Dermis blood vessel endothelial cell (primary cell): ENCODE measurements around the gene GGN. TPM values are rescaled to one million over a fixed set of nuclear protein-coding genes. Genes with fewer than 3 reads are reported as not detected.
"Not testable (repeated sequence)": the region's sequence is repeated elsewhere in the genome, so short reads cannot be mapped to it uniquely, and the experiment has no call there.

Experiments
- DNase-seq: peaks from one replicate; pipeline ENCODE4 v3.0.0; 2010
- total RNA-seq: library from RNA; depleted of rRNA; stranded (reverse); fragments of >200 nt; gene quantifications from 2 replicates; pipeline ENCODE4 v1.2.3, GENCODE V29; 2014

GGN gene
- total RNA-seq, 1 donor from 2014 or later: 0.34 TPM

DNA sequence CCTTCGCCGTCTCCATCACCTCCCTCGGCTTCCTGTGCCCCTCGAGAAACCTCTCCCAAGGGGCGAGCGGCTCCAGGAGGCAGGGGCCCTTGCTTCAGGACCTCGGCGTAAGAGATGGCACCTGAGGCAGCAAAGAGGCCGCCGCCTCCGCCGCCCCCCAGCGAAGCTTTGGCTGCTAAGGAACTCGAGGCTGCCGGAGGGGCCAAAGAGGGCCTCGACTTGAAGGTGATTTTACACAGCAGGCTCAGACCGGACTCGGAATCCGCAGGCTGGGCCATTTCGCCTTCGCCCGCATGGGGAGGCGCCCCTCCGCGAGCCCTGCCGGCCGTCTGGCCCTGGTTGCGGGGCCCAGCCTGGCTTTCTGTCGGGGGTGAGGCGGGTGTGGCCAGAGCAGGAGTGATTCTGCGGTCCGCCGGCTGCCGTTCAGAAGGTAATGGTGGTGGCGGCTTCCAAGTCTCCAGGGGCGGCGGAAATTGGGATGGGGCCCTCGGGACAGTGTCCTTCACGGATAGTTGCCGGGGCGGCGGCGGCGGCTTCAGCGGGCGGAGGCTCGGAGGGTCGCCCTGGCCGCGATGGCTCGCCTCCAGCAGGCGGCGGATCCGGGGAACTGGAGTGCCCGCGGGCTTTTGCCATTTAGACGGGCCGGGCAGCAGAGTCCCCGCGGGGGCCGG is 1.4 kb downstream of the GGN start:
- DNase-seq: no peak

DNA sequence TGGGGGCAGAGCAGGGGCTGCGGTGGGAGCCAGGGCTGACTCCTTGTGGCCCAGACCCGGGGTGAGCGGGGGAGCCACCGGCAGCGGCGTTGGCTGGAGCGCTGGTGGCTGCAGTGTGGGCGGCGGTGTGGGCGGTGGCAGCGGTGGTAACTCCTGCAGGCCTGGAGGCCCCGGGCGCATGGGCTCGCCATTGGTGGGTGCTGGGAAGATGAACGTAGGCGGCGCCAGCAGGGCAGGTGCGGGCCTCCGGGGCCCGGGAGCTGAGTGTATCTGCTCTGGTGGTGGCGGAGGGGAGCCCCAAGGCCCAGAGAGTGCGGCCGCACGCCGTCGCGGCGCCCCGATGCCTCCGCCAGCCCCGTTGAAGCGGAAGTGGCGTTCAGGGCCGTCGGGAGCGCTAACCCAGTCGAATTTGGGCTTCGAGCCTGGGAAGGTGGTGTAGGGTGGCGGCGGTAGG is 2.0 kb downstream of the GGN start:
- no peak for DNase-seq

DNA sequence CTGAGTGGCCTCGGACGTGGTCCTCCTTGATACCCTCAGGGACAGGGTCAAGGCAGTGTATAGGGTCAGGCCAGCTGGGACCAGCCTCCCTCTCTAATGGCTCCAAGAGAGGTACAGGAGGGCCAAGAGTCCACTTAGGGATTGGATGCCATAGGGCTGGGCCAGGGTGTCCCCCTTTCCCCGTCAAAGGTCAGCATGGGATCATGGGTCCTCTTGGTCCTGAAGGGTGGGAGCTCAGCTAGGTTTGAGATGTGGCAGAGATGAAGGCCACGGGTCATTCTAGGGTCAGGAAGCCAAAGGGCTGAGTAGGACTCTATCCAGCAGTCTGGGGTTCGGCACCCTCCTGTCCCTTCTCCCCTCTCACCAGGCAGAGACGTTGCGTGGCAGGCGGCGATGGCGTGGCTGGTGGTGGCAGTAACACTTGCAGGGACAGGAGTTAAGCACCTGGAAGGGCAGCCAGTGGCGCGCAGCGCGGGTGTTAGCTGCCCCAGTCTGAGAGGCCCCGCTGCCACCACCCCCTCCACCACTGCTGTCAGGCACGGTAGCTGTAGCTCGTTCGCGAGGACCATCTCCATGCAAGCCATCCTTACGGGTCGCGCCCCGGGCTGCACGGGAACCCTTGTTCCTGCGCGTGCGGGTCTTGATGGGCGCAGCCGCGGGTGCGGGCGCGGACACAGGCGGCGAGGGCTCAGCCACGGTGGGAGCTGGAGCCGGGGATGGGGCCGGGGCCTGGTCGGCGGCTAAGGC is 2.6 kb downstream of the GGN start:
- DNase-seq: no peak

DNA sequence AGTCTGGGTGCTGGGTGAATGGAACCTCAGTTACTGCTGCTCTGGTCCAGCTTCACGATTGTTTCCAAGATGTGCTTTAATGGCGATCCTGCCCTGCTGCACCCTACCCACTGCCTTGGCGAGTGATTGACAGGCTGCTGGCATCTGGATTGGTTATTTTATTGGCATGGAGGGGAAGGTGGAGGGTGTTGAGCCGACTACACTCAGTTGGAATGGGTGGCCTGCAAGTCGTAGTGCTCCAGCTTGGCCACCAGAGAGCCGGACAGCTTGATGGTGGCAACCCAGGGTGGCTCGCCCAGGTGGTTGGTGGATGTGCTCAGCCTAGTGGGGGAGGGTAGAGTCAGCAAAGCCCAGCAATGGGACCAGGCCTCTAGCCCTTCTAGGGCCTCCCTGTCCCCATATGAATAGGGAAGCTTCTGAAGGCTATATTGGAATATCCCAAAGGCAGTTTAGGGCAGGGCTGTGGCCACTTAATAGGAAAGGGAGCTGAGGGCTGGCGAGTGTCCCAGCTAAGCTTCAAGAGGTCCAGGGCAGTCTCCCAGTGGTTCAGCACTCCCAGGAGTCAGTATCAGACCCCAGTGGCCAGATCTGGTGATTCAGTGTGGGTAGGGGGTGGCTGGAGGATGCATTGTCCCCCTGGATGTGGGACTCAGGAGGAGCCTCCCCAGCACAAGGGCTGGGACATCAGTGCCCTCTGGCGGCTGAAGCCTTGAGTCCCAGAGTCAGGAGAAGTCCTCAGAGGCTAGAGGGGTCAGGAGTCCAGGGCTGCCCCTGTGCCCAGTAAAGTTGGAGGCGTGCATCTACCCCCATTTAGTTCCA is 3.4 kb downstream of the GGN start:
- DNase-seq: peak; percentile 56

DNA sequence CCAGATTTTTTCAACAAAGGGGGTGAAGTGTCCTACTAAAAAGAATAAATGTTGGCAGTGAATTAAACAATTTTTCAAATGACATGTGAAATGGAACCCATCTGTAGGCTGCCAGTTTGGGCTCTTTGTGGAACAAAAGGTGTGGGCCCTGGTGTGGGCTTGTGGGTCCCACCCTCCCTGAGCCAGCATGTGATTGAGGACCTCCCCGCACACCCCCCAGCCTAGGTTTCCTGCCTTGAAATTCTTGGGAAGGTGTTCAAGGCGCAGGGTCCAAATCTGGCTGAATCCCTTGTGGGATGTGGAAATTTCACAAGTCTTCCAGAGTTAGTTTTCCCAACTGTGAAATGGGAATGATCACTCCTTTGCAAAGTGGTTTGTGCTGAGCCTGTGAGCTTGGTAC is 4.1 kb downstream of the GGN start:
- DNase-seq: no peak

DNA sequence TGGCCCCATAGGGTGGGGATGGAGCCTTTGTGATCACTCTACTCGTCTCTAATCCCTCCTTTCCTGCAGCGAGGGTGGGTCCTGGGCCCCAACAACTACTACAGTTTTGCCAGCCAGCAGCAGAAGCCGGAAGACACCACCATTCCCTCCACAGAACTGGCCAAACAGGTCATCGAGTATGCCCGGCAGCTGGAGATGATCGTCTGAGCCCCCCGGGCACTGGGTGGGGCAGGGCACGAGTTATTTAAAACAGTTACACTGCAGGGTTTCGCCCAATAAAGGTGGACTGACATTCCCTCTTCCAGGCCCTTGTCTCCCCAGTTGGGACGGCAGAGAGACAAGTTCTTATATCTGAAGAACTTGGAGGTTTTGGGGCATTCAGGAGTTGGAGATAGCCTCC is 4.7 kb downstream of the GGN start:
- DNase-seq: no peak

DNA sequence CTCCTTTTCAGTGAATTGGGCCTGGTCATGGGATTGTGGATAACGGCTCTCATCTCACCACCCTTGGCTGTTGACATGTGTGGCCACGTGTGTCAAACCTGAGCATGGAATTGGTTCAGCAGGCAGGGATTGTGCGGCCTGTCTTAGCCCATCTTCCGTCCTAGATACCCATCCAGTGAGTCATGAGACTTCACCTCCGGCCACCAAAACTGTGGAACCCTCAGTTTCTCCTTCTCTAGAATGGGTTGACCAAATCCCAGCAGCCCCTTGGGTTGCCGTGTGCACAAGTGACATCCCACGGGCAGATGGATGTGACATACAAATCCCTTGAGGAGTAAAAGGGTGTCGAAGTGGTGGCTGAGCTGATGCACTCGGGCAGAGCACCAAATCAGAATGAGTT is 6.7 kb downstream of the GGN start:
- DNase-seq: no peak

DNA sequence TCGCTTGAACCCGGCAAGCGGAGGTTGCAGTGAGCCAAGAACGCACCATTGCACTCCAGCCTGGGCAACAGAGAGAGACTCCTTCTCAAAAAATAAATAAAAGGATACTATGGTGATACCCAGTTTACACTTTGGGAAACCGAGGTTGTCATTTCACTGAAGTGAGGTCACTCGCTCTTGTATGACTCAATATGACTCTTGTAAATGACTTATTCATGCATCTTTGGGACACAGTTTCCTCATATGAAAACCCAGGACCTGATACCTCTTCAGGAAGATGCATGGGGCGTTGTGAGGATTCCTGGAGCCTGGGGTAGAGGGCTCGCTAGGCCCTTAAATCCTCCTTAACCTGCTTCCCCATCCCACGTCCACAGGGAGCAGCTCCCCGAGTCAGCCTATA is 9.0 kb downstream of the GGN start:
- DNase-seq: no peak

DNA sequence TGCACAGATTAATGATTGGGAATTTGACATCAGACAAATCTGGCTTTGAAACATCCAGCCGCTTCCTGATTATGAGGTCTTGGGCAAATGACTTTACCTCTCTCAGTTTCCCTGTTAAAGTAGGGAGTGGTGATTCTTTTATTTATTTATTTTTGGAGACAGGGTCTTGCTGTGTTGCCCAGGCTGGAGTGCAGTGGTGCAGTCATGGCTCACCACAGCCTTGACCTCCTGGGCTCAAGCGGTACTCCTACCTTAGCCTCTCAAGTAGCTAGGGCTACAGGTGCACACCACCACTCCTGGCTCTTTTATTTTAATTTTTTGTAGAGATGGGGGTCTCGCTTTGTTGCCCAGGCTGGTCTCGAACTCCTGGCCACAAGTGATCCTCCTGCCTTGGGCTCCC is 10.8 kb downstream of the GGN start:
- no peak for DNase-seq

DNA sequence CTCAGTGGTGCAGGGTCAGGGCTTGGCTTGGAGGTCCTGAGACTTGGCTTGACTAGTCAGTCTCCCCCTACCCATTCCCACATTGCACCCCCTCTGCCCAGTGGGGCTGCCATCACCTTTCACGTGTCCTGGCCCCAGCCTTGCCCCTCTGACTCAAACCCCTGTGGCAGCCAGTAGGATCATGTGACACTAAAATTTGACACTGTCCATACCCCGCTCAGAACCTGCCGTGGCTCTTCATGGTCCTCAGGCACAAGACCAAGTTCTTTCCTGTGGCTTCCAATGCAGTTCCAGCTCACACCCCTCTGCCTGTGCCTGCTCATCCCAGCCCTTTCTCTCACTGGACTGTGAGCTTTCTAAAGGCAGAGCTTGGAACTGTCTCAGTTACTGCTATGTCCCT is 11.3 kb downstream of the GGN start:
- no peak for DNase-seq

DNA sequence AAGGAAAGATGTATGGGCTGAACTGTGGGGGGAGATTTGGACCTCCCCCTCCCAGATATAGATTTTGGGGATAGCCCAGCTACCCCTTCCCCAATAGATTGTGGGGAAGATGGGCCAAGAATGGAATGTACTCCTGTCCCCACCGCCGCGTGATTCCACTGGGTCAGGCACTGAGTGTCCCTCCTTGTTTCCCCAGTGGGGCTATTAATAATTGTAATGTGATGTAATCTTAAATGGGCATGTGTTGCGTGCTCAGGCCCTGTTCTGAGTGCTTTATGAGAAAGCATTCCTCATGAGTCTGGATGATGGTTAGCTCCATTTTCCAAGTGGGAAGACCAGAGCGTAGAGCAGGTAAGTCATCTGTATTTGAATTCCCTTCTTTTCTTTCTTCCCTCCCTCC is 12.1 kb downstream of the GGN start:
- no peak for DNase-seq

DNA sequence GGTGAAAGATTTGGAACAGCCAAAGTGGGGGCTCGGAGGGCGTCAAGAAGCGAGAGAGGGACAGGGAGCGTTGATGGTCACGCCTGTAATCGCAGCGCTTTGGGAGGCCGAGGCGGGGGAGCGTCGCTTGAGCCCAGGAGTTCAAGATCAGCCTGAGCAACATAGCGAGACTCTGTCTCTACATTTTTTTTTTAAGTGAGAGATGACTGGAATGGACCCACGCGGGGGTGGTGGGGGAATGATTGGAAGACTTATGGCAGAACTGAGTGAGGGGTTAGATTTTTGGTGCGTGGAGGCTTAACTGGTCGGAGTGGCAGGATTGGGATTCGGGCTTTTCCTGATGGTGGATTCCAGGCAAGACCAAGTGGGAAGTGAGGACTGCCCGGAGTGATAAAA is 12.7 kb downstream of the GGN start:
- no peak for DNase-seq

DNA sequence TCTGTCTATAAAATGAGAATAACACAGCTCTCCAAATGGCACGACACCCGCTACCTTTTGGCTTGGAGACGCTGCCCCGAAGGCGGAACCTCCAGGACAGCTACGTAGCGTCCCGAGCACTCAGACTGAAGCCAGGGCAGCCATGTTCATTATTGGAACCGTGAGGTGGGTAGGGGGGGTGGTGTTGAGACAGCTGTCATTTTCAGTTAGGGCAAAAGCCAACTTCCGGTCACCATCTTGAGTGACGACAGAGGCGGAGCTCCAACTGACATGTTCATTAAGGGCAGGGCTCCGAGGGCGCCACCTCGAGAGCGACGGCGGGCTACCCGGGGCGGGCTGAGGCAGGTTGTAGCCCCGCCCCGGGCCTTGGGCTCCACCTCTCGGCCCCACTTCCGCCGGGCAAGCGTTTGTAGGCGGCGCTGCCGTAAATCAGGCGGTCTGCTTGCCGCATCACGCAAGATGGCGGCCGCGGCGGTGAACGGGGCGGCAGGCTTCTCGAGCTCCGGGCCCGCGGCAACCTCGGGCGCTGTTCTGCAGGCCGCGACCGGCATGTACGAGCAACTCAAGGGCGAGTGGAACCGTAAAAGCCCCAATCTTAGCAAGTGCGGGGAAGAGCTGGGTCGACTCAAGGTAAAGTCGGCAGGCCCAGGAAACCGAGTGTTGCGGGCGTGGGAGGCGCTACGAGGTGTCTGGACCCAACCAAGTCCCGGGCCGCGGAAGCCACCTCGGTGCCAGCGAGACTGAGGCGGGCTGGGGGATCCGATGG is 13.3 kb downstream of the GGN start, which contains the start of gene PSMD8:
TSS of gene PSMD8 (plus strand) at position 240 of the 766 bp plus-strand sequence. CDS start at position 271, 31 bp downstream.
- DNase-seq: peak; percentile 99

DNA sequence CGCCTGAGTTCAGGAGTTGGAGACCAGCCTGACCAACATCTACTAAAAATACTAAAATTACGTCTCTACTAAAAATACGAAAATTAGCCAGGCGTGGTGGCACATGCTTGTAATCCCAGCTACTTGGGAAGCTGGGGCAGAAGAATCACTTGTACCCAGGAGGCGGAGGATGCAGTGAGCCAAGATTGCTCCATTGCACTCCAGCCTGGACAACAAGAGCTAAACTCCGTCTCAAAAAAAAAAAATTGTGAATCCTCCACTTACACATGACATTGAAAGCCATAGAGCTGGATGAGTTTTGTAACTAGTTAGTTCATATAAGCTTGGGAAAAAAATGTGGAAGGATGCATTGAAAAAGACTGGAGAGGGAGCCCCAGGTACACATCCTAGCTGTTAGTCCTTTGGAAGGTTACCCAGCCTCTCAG is 13.9 kb downstream of the GGN start:
- no peak for DNase-seq

DNA sequence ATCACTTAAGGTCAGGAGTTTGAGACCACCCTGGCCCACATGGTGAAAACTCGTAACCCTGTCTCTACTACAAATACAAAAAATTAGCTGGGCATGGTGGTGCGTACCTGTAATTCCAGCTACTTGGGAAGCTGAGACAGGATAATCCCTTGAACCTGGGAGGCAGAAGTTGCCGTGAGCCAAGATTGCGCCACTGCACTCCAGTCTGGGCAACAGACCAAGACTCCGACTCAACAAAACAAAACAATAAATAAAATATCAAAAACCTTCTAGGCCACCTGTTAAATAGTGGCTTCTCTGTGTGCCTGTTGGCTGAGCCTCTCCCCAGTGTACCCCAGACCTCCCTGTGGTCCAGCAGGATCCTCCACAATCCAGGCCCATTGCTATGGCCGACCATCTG is 16.8 kb downstream of the GGN start:
- DNase-seq: no peak

DNA sequence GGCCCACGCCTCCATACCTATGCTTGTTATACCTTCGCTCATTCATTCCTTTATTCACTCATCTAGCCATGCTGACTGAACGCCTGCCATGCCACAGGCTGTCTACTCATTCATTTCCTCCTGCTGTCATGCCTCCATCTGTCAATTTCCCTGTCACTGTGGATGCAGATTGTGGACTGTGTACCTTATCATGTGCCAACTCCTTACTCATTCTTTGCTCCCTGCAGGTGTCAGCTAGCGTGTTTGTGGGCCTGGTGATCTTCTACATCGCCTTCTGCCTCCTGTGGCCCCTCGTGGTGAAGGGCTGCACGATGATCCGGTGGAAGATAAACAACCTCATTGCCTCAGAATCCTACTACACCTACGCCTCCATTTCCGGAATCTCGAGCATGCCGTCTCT is 17.5 kb downstream of the GGN start:
- no peak for DNase-seq

DNA sequence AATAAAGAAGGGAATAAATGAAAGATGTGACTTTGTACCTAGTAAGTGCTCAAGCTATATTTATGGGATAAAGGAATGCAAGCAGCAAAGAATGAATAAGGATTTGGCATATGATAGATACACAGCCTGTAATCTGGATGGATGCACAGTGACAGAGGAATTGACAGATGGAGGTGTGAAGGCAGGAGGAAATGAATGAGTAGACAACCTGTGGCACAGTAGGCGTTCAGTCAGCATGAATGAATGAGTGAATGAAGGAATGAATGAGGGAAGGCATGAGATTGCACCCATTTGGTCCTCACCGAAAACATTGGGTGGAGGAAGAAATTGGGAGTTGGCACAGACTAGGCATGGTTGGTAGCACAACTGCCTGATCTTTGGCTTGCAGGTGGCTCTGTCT is 18.2 kb downstream of the GGN start:
- no peak for DNase-seq

DNA sequence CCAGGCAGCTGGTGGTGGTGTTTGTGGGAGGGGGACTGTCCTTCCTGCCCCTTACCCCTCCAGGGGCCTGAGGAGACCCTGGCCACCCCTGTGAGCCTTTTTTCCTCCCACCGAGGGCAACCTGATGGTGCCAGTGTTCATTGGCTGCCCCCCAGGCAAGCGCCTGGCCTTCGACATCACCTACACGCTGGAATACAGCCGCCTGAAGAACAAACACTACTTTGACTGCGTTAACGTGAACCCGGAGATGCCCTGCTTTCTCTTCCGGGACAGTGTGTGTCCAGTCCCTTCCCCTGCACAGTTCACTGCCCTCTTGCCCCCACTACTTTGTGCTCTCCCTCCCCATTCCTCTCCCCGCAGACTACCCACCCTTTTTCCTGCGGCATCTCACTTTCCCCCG is 20.8 kb downstream of the GGN start:
- DNase-seq: no peak

DNA sequence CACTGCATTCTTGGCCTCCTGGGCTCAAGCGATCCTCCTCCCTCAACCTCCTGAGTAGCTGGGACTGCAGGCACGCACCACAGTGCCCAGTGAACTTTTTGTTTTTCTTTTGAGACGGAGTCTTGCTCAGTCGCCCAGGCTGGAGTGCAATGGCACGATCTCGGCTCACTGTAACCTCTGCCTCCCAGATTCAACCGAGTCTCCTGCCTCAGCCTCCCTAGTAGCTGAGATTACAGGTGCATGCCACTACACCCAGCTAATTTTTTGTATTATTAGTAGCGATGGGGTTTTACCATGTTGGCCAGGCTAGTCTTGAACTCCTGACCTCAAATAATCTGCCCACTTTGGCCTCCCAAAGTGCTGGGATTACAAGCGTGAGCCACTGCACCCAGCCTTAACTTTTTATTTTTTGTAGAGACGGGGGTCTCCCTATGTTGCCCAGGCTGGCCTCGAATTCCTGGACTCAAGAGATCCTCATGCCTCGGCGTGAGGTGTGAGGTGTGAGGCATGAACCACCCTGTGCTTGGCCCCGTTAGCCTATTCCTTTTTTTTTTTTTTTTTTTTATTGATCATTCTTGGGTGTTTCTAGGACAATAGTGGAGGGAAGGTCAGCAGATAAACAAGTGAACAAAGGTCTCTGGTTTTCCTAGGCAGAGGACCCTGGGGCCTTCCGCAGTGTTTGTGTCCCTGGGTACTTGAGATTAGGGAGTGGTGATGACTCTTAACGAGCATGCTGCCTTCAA is 24.7 kb downstream of the GGN start:
- not testable (repeated sequence) for DNase-seq

DNA sequence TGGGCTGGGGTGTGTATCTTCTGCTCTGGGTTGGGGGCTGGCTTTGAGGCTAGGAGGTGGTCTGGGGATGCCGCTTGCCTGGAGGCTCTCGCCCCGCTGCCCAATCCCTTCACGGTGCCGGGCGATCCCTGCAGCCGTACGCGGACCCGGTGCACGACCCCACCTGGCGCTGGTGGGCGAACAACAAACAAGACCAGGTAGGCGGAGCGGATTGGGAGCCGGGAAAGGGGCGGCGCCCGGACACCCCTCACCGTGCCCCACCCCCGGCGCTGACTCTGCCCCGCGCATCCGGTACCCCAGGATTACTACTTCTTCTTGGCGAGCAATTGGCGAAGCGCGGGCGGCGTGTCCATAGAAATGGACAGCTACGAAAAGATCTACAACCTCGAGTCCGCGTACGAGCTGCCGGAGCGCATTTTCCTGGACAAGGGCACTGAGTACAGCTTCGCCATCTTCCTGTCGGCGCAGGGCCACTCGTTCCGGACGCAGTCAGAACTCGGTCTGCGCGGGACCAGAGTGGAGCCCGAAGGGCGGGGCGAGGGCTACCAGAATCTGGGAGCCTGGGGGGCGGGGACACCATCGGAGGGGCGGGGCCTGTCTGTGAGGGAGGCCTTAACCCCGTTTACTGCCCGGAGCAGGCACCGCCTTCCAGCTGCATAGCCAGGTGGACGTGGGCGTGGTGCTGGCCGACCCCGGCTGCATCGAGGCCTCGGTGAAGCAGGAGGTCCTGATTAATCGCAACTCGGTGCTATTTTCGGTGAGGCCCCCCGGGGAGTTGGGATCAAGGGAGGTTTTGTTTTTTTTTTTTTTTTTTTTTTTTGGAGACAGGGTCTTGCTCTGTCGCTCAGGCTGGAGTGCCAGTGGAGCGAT is 25.5 kb downstream of the GGN start:
- DNase-seq: peak; percentile 58

DNA sequence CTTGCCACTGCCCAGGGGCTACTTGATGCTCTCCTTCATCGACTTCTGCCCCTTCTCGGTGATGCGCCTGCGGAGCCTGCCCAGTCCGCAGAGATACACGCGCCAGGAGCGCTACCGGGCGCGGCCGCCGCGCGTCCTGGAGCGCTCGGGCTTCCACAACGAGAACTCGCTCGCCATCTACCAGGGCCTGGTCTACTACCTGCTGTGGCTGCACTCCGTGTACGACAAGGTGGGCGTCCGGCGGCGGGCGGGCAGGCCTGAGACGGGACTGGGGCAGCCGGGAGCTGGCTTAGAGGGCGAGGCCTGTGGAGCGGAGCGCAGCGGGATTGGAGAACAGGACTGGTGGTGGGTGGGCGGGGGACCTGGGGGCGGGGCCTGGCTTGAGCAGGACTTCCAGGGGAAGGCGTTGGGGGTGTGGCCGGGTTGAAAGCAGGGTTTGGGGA is 26.2 kb downstream of the GGN start:
- DNase-seq: peak; percentile 76
